Activated CD8-positive, alpha-beta memory T cell treated with anti-CD3 and anti-CD28 coated beads, Interleukin-2, amount 50 U/mL, for 1 hour (primary cell): ENCODE results near the gene CLDN5.

Source experiments
- DNase-seq: peaks from one replicate; pipeline ENCODE4 v3.0.0-alpha.2; 2020; ENCODE audit errors: extremely low read depth

Gene CLDN5

GRCh38 chr22:19522190-19522880, 1.9 kb downstream of the CLDN5 start:
- DNase-seq: no peak

GRCh38 chr22:19520566-19521305, 3.5 kb downstream of the CLDN5 start:
- DNase-seq: no peak

DNA sequence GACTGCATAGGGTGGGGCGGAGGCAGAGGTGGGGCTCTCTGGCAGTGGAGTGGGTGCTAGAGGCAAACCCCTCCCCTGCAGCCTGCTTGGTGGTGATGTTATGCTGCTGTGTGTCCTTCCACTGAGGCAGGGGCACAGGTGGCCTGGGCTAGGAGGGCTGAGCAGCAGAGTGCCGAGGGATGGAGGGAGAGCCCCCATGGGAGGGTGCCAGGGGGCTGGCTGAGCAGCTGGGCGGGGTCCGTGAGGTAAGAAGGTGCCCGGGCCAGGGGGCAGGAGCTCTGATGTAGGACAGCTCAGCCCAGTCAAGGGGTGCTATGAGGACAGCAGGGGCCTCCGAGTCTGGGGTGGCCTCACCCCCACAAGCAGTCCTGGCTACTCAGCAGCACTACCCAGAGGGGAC, 4.2 kb downstream of the CLDN5 start:
- no peak for DNase-seq

DNA sequence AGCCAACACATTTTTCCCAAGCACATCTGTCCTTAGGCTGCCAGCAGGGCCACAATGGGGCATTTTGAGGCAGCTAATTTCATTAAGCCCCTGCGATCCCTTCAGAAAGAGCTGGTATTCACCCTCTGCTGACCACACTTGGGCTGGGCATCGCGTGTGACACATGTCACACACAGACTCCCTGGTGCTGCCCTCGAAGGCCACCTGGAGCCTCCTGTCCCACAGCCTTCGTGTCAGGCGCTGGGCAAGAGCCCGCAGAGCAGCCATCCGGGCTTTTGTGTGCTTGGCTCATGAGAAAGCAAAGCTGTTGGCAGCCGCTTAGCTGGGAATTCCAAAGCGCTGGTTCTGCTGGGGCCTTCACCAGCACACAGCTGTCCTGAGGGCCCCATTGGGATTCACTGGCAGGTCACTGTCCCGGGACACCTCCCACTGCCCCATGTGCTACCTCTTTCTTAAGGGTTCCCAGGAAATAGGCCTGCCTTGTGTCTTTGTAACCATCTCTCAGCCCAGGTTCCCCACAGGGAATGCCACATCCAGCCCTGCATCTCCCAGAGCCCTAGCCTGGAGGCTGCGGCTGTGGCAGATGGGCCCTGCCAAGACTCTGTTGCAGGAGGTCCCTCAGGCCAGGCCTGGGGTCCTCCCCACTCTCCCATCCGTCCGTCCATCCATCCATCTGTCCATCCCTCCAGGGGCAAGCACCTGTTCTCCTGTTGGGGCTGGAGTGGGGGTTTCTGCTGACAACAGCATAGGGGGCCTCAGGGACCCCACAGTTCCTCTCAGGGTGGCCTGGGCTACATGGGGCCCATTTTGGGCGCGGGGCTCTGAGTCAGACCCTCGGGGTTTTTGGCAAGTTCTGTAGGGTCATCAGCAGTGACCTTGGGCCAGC, 4.9 kb downstream of the CLDN5 start:
- DNase-seq: no peak

DNA sequence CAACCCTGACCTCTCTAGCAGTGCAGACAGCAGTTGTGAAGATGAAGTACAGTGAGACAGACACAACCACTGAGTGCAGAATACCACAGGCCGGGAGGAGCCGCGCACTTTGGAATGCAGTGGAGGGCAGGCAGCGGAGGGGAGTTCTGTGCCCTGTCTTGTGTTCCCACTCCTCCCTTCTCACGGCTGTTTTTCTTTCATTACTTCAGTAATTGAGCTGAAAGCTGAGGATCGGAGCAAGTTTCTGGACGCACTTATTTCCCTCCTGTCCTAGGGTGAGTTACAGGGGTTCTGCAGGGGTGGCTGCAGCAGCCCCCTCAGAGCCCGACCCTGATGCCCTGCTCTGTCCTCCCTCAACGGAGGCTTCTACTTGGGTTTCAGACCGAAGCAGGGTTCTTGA, 5.6 kb downstream of the CLDN5 start:
- DNase-seq: no peak

DNA sequence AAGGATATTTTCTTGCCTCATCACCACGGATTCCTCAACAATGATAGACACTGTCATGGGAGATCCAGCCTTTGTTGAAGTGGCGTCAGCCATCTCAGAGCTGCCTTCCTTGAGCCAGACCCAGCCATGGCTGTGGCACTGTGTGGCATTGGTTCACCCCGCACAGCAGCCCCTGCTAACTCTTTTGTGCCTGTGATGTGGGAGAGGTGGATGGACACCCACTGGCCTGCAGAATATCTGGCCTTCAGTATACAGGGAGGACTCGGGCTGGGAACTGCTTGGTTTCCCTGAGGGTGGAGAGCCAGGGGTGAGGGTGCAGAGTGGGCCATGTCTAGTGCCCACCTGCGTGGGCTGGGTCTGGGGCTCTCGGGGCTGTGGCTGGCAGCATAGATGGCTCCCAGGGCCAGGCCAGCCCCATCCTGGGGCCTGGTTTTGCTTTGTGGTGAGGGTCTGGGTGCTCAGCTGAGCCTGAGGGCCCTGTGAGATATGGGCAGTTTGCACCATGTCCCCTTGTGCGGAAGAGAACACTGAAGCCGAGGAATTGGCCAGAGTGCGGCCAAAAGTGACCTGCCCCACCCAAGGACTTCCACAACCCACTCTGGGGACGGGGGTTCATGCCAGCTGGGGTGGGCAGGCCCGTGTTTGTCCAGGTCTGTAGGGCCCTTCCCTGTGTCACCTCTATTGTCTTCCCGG, 6.1 kb downstream of the CLDN5 start:
- DNase-seq: no peak

GRCh38 chr22:19517171-19517500, 7.1 kb downstream of the CLDN5 start:
- DNase-seq: no peak

GRCh38 chr22:19516378-19517170, 7.6 kb downstream of the CLDN5 start:
- DNase-seq: no peak

DNA sequence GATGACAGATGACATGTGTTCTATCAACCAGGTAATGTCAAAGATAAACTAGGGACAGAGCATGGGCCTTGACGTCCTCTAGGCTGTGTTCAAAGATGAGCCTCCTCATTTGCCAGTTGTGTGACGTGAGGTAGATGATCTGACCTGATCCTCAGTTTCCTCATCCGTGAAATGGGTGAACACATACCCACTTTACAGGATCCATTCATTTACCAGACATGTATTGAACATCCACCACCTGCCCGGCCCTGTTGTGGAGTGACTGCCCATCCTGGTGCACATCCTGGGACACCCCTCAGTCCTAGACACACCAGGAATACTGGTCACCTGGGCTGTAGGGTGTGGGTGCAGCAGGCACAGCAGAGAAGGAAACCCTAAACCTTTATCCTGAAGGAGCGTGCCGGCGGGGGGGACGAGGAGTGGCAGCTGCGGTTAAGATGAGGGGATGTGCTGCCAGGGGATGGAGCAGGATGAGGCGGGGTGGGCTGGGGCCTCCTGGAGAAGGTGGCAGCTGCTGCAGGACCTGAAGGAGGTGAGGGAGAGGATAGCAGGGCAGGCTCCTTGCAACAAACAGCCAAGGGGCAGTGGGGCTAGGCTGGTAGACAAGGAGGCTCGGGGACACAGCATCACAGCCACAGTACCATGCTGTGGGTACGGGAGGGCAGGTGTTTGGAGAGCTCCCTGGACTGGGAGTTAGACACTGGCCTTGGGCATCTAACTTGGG, 8.4 kb downstream of the CLDN5 start:
- DNase-seq: no peak

GRCh38 chr22:19514831-19515565, 9.2 kb downstream of the CLDN5 start:
- no peak for DNase-seq

DNA sequence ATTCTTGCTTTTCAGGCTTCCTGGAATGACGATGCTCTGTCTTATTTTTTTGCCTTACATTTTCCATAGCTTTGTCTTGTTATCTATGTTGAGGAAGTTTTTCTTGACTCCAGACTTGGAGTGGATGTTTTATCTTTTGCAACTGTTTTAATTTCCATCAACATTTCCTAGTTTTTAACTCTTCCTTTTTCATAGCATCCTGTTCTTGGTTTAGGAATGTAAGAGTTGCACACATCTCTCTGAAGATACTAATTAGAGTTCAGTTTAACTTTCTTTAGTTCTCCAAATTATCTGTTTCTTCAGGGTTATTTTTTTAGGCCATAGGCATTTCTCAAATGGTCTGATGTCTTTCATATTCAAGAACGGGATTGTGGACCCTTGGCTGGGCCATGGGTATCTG, 10.4 kb downstream of the CLDN5 start:
- no peak for DNase-seq

GRCh38 chr22:19510919-19511341, 13.3 kb downstream of the CLDN5 start:
- DNase-seq: no peak

GRCh38 chr22:19509923-19510322, 14.3 kb downstream of the CLDN5 start:
- no peak for DNase-seq

DNA sequence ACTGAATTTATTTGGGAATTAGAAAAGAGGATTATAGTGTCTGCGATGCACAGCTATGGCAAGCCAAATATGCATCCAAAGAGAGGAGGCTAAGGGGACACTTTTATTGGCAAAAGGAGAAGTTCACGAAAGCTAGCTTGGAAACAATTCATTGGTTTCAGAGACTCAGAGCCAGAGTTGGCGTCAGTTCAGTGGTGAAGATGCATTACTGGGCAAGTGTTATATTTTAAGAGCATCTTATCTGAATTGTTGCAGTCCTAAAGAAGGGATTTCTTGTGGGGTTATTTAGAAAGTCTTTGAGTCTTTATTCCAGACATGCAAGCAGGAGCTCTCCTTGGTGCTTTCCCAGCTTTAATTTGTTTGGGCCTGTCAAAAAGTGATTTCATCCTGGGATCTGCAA, 15.0 kb downstream of the CLDN5 start:
- DNase-seq: no peak

DNA sequence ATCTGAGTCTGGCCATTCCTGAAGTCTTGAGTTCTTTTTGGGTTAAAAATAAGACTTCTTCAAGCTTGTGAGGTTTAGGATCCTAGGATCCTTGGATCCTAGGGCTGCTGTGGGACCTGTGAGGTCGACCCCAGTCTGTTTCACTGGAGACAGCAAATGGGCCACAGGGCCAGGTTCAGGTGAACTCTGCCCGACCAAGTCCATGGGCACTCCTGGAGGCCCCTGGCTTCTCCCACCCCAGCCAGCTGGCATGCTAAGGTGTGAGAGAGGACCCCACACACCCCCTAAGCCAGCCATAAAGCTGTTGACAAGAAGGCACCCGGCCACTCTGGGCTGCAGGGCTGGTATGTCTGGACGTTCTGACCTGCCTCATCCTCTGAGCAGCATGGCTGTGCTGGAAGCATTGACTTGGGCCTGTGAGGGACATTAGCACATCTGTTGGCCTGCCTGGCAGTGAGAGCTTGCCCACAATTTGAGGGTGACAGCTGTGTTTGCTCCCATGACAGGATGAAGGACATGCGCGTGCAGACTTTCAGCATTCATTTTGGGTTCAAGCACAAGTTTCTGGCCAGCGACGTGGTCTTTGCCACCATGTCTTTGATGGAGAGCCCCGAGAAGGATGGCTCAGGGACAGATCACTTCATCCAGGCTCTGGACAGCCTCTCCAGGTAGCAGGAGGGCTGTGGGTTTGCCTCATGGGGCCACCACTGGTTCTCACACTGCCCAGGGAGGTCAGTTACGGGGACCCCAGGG, 16.0 kb downstream of the CLDN5 start:
- no peak for DNase-seq

DNA sequence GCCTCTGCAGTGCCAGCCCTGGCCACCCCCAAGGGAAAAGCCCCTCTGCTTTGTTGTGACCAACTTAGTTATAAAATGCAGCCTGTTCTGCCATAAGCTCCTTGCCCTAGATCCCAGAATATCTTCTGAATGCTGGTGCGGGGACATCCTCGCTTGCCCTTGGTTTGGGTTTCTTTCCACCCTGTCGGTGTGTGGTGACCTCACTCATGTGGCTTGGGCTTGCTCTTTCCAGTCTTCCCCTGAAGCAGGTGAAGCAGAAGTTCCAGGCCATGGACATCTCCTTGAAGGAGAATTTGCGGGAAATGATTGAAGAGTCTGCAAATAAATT, 16.7 kb downstream of the CLDN5 start:
- DNase-seq: no peak

DNA sequence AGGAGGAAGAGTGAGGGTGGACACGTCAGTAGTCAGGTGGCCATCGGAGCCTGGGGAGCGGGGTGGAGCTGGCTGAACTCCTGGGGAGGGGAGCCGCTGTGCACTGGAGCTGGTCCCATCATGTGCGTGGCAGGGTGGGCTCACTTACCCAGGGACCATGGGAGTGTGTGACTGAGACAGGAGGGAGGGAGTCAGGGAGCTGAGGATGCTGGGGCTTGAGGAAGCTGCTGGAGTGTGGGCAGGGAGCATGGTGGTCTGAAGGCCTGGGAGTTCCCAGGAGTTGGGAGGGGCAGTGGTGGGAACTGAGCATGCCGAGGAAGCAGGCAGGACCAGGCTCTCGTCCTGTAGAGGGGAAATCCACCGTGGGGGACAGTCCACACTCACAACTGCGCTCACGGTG, 18.0 kb downstream of the CLDN5 start:
- no peak for DNase-seq

DNA sequence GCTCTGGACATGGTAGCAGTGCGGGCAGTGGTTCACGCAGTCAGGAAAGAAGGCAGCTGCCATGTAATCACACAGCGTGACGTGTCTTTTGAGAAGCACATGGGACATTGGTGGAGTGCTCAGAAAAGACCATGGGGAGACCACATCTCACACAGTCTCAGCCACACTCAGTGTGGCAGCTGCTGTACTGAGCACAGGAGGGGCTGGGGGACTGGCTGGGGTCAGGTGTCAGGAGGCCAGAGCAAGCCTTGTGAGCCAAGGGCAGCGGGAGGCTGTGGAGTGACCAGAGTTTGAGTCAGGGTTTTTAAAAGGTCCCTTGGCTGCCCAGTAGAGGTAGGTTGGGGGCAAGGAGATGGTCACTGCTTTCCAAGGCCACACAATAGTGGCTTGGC, 18.5 kb downstream of the CLDN5 start:
- no peak for DNase-seq
